HG03196 (cell line): Measurements from ENCODE around the gene GPR61.

Experiments
- ATAC-seq: cut with Tn5 transposase; IDR thresholded peaks from one replicate; pipeline ENCODE4 v1.9.1; 2021; ENCODE audit not compliant: unreplicated experiment

The GPR61 gene

DNA sequence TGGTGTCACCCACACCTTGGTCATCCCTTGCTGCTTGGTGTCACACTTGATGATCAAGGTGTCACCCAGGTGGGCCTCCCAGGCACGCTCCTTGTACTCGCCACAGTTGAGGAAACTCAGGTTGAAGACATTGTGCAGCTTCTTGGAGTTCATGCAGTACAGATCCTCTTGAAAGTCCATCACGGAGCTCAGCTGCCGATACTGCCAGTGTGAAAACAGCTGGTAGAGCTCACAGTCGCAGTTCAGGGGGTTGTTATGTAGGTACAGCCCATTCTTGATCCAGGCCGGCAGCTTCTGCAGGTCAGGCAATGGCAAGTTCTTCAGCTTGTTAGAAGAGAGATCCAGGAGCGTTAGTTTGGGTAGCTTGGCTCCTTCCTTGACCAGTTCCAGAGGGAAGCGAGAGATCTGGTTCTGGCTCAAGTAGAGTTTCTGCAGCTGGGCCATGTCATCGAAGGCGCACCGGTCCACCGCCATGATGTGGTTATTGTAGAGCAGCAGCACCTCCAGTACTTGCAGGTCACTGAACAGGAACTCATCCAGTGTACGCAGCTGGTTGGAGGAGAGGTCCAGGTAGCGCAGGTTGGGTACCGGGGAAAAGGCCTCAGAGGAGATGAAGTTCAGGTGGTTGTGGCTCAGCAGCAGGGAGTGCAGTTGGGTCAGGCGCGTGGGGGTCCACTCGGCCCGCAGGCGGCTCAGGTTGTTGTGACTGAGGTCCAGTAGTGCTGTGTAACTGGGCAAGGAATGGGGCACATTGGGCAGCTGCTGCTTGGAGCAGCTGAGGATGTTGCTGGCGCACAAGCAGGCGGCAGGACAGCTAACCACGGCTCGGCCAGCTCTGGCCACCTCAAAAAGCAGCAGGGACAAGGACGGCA is 31.4 kb upstream of the GPR61 start:
- ATAC-seq: no peak

DNA sequence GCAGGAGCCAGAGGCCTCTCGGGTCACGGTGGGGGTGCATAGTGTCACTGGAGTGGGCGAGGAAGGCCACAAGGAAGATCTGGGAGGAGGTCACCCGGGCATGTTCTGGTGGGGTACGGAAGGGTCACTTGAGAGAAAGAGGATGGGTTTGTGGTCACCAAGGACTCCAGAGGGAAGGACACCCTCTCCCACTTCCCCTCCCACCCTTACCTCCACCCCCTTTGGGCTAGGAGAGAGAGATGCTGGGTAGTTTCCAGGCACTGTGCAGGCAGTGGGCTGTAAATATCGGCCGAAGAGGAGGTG is 30.8 kb upstream of the GPR61 start:
- ATAC-seq: no peak

DNA sequence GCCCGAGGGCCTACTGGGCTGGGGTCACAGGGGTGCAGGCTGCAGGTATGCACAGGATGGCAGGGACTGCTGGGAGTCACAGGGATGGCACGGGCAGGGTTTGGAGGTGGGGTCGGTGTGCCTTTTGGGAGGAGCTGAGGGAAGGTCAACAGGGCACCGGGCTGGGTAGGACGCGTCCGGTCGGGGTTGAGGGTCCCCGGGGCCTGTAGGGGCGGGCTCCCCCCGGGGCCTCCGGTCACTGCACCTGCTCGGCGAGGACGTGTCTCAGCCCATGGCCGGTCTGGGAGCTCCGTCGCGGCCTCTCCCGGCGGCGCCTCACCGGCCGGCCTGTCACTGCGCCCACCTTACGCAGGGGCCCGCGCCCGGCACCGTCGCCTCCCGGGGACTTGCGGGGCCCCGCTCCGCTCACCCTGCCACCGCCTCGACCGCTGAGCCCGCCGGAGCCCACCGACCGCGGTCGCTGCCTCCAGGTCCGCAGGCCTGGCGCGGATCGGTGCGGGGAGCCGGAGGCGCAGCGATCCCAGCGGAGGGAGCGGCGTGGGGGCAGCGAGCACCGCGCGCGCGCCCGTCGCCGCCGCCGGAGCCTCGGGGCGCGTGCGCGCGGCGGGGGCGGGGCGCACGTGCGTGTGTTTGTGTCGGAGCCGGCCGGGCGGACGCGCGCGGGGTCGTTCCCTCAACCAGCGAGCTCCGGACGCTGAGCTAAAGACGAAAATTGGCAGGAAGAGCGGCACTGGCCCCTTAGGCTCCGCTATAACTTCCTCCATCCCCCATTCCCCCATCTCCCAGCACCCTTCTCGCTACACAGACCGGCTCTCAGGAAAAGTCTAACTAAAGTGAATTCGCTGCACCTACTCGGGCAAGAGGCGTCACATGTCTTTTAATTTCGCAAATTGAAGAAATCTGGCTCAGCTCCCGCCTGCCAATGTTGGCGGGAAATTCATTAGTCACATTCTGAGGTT is 30.2 kb upstream of the GPR61 start, which contains the start of gene AMIGO1:
TSS of gene AMIGO1 (minus strand) at position 552 of the 959 bp plus-strand sequence. CDS start 815 bp downstream, outside the sequence.
- ATAC-seq: no peak

DNA sequence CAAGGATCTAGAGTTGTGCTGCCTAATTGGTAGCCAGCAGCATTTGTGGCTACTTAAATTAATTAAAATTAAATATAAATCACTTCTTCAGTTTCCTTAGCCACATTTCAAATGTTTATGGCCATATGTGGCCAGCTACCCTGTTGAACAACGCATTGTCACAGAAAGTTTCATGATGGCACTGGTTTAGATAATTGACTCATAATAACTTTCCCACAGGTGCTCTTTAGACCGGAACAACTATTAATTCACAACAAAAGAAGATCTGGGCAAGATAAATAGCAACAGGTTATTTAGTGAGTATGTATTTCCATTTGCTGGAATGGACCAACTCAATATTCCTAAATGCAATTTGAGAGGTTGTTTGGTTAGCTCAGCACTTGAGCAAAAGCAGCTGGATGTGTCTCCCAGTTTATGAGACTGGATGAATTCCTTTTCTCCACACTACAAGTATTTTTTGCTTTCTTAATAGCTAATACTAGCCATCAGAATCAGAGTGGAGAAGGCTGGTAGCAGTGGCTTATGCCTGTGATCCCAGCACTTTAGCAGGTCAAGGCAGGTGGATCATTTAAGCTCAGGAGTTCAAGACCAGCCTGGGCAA is 26.5 kb upstream of the GPR61 start:
- no peak for ATAC-seq

DNA sequence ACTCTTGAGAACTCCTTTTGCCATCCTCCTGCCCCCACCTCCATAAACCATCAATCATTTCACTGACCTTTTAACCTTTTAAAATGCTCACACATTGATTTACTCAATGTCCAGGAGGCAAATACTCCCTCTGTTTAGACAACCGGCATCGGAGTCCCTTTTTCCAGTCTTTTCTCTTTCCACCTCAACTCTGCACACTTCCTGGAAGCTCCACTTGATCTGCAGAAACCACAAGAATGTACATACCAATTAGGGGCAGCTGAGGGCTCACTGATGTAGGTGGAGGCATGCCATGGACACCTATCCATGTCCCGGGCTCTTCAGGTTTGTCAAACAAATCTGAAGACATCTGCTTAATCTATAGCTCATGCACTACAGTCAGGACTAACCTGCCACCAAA is 24.8 kb upstream of the GPR61 start:
- ATAC-seq: no peak

DNA sequence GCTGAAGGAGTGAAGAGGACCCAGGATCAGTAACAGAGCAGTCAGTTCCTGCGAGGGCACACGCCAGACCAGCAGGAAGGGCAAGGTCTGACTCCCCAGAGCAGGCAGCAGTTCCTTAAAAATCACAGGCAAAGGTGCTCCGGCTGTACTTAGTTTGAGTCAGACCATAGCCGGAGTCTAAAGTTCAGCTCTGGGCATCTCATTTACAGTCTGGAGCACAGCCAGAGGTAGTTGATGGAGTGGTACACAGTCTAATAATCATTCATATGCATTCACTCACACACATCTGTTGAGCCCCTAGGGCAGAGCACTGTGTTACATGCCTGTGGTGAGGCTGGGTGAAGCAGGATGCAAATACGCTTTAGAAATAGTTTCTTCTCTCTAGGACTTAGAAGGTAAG is 22.8 kb upstream of the GPR61 start:
- no peak for ATAC-seq

DNA sequence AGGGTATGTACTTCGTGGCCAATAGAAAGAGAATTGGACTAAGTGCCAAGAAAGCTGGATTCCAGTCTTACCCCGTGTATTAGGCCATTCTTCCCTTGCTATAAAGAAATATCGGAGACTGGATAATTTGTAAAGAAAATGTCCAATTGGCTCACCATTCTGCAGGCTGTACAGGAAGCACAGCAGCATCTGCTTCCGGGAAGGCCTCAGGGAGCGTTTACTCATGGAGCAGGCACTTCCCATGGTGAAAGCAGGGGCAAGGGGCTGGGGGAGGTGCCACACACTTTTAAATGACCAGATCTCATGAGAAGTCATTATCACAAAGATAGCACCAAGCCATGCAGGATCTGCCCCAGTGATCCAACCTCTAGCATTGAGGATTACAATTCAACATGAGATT is 22.3 kb upstream of the GPR61 start:
- ATAC-seq: no peak

DNA sequence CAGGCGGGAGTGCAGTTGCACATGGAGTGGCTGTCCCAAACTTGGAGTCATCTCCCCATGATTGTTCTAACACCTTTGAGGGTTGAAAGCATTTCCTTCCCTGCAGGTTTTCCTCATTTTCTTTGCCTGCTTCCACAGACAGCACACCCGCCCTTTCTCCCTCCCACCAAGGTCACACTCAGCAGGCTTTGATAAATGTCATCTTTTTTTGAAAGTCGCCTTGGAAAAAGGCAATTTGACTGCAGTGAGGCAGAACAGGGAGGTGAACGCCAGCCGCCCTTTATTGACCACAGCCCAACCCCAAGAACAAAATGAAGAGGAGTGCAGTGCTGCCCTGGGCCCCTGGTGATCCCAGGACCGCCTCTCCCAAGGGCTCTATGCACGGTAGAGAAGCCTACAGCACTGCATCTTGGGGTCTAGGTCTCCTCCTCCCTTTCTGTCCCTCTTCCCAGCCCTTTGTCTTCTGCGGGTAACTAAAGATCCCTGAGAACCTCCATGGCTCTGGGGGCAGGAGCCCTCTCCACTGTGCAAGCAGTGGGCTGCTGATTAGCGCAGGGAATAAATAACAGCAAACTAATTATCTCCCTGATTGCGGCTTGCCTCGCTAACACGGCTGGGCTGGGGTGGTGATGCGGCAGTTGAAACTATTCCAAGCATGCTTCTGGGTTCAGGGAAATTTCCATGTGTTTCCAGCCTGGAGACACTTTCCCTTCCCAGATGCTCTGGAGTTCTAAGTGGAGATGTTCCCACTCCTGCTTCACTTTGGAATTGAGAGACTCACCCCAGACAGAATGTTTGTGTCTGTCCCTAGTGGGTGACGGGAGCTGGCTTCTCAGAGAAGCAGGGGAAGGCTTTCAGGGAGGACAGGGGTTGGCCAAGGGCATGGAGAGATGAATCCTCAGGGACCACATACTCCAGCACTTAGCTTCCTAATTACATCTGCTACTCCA is 18.4 kb upstream of the GPR61 start:
- no peak for ATAC-seq

DNA sequence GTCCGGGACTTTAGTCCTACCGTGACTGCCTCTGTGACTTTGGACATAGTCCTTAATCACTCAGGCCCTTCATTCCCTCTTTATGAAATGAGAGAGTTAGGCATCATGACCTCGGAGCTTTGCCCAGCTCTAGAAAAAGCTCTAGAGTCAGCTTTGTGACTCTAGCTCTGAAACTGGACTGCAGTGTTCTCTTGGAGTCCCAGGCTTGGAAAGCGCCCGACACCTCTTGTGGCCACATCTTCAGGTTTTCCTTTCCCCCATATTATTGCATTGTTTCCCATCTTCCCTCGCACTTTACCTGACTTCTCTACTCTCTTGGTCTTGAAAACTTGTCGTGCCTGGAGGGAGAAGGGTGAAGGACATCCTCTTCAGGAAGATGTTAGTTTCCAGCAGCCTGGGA is 17.6 kb upstream of the GPR61 start:
- ATAC-seq: no peak

DNA sequence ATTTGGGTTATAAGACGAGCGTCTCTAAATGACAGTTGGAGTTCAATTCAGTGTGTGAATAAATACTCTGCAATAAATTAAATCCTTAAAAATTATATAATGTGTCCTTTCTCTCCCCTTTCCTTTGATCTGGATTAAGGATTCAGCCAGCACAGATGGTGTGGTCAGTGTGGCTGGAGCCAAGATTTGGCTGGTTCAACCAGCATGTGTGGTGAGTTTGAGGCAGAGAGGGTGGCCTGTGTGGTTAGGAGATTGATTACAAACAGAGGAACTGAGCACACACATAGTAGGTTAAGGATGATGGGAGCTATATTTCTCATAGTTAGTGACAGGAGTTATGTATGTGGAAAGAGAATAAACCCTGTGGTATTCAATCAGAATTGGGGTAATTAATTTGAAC is 16.0 kb upstream of the GPR61 start:
- no peak for ATAC-seq

DNA sequence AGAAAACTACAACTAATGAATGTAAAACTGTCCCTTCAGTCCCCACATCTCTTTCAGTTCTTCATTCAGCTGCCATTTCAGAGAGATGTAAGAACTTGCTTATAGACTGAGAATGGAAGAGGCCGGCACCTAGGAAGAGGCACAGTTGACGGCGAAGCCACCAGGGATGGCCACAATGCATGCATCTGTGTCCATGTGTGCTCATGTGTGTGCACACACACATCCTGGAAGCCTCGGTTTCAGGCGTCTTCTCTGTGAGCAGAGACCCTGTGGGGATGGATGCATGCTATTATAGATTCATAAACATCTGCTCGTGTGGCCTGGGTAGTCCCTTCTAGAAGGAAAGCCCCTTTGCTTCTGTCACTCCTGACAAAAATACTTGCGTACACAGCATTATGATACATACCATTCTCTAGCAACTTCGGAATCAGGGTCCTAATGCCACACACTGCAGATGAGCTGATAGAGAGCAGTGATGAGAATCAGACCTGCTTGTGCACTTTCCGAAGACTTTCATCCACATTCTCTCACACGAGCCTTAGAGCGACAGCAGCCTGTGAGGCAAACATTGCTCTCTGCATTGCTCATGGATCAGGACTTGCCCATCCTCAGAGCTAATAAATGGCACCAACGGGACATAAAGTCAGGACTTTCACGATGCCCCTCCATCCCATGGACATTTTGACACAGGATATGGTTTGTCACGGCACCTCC is 12.4 kb upstream of the GPR61 start:
- ATAC-seq: no peak

DNA sequence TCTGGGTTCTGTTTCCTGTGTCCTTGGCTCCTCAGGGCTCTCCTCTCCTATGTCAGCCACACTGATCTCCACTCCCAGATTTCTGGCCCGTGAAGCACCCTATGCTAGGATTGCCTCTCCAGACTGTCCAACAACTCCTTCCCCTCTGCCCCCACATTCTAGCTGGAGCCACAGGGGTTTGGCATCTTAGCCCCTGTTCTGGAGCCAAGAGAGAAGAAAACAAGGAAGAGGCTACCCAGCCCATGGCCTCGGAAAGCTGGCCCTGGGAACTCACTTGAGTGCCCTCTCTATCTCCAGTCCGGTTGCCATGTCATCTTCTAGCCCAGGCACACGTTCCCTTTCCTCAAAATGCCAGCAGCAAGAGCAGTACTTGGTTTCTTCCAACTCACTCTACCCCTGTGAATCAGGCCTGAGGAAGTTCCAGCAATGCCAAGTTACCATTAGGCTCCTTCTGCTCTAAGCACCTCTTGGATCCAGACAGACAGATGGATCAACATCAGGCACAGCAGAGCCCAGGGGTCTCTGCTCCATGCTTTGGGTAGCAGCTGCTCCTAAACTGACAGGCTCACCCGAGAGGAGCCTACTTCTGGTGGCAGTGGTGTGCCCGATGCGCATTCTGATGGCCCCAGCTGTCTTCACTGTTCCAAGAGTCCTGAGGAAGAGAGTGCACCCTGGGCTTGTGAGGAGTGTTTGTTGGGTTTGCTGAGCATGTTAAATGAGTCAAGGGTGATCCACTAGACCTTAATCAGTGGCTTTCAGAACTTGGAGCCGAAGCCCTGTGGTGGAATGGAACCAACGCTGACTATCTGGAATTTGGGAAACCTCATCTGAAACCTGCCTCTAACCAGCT is 11.6 kb upstream of the GPR61 start:
- no peak for ATAC-seq

DNA sequence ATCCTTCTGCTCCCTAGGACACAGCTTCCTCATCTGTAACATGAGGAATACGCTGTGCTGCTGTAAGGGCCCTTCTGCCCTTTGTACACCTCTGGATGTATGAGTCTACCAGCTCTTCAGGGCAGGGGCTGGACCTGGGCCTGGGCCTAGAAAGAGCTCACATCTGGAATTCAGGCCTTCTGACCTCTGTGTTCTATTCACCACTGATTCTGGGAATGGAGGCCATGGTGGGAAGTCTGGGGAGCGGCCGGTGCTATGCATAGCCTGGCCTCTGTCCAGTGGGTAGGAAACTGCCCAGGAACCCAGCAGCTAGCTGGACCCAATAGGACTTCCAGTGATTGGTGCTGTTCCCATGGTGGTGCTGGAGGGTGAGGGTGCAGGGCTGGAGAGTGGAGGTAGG is 11.0 kb upstream of the GPR61 start:
- ATAC-seq: no peak

DNA sequence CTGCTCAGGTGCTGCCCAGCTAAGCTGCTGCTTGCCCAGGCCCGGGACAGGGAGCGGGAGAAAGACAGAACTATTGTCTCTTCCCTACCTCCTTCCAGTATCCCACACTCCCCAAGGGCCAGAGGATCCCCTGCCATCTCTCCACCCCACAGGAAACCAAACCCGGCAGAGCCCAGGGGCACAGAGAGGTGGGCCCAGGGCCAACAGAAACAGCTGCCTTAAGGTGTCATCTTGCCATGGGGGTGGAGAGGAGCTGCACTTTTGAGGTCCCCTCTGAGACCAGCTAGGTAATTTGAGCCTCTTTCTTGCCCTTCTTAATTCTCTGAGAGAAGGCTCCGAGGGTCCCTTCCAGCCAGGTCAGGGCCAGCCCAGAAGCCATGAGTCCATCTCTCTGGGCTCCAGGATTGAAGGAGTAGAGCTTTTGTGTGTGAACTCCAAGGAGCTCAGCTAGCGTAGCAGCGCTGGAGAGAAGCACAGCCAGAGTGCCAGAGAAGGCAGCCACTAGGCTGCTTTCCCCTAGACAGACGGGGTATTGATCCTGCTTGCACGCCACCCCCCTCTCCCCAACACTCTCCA is 9.7 kb upstream of the GPR61 start:
- ATAC-seq: no peak

DNA sequence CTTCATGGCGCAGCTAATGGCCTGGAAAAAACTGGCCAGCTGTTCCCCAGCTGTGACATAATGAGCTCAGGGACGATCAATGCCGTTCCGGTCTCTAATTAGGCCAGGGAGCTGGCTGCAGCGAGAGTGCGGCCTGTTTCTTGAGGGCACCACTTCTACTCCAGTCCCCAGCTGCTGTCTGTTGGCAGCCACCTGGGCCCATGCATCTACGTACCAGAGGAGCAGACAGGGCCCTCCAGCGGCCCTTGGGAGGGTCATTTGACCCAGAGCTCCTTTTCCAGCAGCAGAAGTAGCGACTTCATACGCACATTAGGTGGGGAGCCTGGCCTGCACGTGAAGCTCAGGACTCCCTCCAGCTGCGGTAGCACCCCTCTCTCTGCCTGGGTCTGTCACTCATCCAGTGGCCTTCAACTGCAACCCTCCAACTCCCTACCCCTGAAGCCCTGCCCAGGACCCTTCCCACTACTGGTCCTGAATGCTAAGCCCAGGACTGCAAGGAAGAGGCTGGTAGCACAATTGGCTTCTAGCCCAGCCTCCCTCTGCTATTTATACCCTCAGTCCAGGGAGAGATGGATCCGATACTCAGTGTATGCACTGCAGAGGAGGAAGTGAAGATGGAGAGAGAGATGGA is 9.1 kb upstream of the GPR61 start:
- ATAC-seq: no peak

DNA sequence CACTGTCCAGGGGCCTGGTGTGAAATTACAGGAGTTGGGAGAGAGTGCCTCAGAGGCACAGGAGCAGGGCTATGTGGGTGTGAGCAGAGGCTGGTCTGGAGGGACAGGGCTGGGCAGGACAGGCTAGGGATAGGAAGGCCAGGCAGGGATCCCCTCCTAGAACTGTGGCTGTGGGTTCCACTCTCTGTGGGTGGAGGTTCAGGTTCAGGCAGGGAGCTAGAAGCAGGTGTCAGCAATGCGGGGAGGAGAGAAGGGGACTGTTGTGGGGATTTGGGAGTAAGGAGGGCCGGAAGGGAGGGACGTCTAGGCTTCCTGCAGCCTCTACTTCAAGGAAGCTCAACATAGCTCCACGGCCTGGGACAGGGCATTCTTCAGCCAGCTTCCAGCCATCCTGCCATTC is 8.3 kb upstream of the GPR61 start:
- no peak for ATAC-seq

DNA sequence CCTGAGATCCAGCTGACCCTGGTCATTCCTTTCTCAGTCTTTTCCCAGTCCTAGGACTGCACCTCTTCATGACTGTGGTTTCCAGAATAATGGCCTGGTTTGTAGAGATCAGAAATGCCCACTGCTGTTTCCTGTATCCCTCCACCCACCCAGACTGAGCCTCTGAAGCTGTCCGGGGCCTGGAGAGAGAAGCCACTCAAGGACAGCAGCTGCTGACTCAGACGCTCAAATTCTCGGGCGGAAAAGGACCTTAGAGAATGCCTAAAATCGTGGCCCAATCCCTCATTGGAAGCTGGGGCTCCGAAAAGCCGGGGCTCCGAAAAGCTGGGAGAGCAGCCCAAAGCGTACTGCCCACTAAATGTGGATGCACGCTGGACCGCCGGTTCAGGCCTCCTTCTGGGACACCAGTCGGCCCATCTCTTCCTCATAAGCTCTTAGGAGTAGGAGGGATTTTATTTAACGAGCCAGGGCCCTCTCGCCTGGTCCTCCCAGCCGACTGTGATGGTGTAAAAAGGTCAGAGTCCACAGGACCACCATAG is 7.8 kb upstream of the GPR61 start:
- ATAC-seq: no peak
